Activated CD4-positive, alpha-beta T cell treated with anti-CD3 and anti-CD28 coated beads for 1 hour (primary cell): ENCODE data around the gene TFDP1.

ENCODE experiments used
- DNase-seq: peaks from one replicate; pipeline ENCODE4 v3.0.0-alpha.2; 2020

Gene TFDP1

DNA sequence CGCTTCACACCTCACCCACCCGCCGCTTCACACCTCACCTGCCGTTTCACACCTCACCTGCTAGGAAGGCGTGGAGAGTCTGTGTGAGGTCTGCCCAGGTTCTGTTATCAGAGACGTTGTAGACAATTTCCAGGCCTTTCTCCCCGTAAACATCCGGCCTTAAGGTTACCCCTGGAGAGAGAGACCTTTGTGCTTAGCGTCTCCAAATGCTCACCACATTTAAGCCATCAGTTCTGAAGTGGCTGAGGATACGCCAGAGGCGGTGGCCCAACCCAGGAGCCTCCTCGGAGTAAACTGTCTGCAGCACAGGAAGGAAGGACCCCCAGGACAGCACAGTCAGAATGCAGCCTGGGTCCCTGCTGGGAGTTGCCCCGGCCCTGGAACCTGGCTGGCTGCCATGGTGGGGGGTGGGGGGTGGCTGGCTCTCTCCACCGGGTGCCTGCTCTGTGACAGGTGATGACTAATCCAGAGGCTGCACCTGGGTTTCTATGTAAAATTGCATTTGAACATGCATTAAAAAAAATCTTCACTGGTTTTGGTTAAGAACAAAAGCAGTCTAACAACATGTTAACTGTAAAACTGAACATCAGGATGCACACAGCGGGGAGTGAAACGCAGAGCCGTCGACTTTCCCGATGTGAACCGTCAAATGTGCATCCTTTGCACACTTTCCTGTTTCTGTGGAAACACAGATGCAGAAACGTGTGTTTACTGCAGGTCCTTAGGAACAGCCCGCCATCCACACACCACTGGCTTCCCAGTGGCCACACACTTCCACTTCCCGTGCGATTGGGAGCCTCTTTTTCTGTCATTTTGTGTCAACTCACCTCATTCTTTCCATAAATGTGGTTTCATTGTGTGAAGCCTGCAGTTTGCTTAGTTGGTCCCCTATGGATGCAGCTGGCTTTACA lies 69.0 kb downstream of the TFDP1 start:
- no peak for DNase-seq

DNA sequence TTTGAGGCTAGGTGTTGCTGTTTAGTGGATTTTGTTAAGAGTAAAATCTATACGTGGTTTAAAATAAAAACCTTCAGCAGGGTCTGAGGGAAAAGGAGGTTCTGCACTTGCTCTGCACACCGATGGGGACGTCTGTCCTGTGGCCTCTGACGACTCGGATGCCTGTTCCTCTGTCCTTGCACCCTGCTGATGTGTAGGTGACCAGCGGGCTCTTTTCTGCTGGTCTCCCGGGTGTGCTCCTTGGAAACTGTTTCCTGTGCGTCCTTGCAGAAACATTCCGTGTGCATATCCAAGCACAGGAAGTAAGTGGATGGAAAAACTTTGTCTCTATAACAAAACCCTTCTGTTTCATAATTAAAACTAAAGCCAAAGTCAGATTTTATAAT lies 69.6 kb downstream of the TFDP1 start:
- no peak for DNase-seq

DNA sequence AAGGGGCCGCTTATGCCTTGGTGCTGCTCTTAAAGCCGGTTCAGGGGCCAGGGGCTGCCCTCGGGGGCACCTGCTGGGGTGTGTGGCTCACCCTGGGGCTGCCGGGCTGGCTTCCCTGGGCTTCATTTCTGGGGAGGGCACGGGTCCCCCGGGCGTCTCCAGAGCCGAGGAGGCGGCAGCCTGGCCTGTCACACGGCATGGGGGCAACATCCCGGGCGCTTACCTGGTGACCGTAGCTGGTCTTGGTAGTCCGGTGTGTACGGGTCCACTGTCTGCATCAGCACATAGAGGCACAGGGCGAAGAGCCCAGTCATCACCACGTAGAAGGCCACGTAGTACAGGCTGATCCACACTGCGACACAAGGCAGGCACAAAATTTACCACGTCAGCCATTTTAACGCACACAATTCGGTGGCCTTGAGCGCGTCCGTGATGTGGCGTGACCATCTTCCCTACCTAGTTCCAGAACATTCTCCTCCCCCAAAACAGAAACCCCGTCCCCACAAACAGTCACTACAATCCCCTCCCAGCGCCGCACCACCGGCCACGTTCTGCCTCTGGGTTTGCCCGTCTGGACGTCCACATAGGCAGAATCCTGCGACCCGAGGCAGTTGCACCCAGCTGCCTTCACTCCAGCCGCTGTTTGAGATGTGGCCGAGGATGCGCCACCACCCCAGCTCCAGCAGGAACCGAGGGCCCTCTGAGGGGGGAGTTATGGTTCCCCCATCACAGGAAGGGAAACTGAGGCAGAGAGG lies 70.2 kb downstream of the TFDP1 start:
- DNase-seq, result no peak

DNA sequence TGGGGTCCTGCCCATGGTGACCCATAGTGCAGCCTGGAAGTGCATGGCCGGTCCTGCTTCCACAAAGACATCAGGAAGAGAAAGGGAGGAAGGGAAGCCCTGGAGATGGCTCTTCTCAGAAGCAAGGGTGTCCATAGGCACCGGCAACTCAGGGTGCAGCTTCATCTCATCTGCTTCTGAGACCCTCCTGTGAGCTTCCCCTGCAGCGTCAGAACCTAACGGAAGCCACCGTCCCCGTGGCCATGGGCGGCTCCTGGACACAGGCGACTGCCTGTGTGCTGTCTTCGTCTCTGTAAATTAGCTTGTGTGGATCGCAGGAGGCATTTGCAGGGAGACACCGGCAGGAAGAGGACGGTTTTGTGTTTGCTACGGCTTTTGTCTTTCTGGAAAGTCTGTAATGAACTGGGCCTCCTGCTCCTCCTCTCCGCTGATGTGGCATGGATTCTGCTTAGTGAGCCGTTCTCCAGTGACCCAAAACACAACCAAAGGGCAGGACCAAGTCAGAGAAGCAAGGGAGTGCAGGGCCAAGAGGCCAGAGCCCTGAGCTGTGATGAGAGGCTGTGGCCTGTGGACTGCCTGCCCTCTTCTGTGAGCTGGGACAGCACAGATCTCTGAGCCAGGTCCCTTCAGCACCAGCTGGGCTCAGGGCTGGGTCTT lies 70.9 kb downstream of the TFDP1 start:
- DNase-seq, result no peak

DNA sequence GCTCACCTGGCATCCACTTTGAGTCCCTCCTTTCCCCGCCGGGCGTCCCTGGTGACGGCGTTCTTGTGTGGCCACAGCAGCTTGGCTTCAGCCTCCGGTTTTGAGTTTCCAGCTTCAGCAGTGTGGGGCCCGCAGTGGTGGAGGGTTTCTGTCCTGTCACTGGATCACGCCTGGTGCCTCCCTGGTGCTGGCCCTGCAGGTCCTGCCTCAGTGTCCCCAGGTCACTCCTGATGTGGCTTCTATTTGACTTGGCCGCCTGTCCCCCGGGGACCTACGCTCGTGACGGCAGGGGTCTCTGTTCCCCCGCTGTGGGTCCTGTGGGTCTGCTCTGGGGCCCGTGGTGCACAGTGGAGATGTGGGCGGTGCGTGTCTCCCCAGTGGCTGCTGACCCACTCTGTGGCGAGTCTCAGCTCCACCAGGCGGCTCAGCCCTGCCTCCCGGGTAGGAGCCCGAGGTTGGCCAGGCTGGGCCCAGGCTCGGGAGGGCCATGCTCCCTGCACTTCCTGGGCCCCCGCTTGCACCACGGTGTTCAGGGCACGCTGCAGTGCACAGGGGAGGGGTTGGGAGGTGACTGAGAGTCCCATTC lies 71.5 kb downstream of the TFDP1 start:
- no peak for DNase-seq

DNA sequence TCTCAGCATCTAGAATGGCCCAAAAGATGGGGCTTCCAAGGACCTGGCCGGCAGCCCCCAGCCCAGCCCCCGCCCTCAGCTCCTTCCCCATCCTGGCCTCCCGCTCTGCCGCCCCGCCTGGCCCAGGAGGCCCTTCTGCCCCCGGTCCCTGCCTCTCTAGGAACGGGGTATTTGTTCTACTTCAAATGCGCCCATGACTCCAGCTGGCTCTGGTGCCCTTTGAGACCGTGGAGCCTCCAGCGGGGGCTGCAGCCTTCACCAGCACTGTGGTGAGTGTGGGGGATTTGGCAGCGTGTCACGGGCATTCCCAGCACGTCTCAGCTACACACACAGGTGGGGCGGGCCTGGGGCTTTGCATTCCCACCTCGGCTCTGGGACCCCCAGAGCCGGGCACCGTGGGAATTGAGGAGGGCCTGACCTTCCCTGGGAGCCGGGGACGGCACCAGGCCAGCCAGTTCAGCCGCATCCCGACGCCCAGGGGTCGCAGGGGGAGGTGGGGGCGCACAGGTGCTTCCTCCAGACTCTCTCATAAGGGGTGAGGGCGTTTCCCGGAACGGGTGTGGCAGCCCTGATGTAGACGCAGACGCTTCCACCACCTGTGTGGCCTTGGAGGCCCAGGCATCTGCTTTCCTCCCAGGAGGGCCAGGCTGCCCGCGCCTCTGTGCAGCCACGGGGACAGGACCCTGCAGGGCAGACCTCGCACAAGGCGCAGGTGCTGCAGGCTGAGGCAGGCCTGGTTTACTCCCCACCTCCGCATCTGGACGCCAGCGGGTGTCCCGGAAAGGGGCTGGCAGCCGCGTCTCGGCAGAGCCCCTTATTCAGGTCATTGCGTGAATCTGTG lies 72.5 kb downstream of the TFDP1 start:
- DNase-seq, result no peak

DNA sequence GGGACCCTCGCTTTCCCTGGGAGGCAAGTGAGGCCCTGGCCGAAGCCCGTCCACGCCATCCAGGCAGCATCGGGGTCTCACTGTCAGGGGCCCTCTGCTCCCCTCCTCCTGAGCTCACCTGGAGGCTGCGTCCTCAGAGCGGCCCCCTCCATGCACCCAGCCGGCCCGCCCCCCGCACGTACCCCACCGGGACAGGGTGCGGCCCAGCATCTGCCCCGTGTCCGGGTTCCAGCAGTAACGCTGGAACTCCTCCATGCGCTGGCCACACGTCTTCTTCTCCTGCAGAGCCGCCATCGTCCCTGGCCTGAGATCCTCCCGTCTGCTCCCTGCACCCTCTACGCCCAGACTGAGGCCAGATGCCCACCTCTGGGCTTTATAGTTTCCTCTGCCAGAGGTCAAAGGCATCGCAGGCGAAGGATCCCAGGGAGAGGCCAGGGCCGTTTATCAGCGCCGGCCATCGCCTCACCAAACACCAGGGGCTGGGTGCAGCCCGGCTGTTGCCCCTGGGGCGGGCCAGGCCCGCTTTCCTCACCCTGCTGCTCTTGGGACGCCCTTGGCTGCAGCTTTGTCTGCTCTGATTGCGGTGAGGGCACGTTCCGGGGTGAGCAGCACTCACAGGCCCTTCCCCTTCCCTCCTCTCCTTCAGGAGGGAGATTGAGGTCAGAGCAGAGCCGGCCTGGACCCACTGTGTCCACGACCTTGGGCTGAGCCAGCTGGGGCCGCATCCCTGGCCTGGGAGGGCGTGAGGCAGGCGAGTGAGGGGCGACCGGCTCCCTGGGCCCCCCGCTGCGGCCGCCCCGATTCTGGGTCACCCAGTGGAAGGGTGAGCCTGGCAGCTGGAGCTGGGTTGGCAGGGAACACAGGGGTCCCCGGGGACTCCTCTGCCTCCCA lies 73.5 kb downstream of the TFDP1 start, which contains the start of gene ATP4B:
TSS of gene ATP4B (minus strand) at position 348 of the 891 bp plus-strand sequence. CDS start at position 294, 54 bp downstream.
- DNase-seq, result no peak

DNA sequence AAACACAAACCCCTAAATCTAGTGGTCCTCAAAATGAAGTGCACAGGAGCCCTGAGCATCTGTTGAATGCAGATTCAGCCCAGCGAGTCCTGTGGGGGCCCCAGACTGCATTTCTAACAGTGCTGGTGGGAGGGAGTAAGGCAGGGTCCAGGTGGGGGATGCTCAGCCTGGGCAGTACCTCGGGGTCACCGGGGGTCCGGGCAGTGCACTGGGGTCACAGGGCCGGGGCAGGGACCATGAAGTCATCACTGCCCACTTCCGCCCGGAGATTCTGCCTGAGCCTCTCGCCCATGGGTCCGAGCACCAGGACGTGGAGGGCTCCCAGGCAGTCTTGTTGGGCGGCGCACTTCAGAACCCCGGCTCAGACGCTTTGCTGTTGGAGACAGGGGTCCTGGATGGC lies 74.3 kb downstream of the TFDP1 start:
- no peak for DNase-seq

DNA sequence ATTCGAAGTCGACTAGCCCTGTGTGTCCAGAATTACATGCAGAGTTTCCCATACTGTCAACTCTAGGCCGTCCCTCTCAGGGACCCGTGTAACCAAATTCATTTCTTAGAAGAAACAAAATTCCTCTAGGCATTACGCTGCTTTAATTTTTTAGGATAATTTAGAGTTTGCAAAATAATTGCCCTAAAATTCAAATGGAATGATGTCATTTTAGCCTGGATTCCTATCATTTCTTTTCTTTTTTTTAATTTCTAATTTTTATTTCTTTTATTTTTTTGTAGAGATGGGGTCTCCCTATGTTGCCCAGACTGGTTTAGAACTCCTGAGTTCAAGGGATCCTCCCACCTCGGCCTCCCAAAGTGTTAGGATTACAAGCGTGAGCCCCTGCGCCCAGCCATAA lies 74.8 kb downstream of the TFDP1 start:
- no peak for DNase-seq

DNA sequence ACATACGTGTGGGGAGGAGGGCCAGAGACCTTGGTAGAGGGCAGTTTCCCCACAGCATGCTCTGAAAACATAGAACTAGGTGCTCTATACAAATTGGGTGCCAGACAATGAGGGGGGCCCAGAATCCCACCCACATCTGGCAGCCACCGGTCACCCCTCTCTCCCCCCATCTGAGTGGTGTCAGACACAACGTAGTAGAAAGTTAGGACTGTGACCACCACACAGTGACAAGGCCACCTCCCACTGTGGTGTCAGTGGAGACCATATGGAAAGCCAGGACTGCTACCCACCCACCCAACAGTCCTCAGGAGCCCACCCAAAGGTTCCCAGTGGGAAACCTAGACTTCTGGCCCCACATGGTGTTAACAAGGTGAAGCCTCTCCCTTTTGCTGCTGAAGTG lies 75.5 kb downstream of the TFDP1 start:
- no peak for DNase-seq

DNA sequence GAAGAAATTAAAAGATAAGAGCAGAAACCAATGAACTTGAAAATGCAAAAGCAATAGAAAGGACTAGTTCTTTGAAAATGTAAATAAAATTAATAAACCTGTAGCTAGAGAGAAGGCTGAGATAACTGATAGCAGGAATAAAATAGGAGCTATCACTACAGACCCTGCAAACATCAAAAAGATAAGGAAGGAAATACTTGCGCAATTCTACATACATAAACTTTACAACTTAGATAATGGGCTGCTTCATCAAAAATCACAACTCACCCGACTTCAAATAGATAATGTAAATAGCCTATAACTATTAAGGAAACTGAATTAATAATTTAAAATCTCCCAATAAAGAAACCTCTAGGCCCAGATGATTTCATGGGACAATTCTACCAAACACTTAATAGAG lies 77.0 kb downstream of the TFDP1 start:
- DNase-seq, result no peak

DNA sequence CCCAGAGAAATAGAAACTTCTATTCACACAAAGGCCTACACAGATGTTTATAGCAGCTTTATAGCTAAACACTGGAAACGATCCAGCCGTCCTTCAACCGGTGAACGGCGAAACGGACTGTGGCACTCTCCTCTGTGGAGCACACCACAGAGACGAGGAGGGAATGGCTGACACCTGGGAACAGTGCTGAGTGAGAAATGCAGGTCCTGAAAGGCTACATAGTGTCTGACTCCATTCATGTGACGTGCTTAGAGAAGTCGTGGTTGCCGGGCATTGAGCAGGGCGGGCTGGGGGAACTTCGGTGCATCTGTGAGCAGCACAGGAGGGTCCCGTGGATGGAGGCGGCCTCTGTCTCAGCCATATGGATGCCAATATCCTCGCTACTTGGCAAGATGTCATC lies 79.4 kb downstream of the TFDP1 start:
- DNase-seq, result no peak

DNA sequence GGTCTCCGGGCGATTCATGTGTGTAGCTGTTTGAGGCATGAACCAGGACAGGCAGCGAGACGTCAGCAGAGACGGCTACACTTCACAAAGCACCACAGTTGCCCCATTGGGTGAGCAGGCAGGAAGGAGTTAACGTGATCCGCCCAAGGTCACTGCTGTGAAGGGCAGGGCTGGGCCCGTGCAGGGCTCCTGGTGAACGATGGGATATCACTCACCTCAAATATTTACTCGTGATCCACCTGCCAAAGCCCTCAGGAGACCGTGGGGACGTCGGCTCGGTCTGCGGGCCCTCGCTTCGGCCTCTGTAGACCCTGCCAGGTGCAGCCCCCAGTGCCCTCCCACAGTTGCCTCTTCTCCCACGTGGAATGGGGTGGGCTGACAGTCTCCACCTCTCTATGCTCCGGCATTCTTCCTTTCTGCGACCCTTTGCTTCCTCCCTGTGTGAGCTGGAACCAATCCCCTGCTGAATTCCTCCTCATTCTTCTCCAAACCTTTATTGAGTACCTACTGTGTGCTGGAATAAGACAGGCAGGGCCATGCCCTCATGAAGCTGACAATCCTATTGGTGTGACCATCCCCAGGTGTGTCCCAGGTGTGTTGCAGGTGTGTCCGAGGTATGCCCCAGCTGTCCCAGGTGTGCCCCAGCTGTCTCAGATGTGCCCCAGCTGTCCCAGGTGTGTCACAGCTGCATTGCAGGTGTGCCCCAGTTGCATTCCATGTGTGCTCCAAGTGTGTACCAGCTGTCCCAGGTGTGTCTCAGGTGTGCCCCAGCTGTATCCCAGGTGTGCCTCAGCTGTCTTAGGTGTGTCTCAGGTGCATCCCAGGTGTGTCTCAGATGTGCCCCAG lies 80.4 kb downstream of the TFDP1 start:
- DNase-seq, result no peak

DNA sequence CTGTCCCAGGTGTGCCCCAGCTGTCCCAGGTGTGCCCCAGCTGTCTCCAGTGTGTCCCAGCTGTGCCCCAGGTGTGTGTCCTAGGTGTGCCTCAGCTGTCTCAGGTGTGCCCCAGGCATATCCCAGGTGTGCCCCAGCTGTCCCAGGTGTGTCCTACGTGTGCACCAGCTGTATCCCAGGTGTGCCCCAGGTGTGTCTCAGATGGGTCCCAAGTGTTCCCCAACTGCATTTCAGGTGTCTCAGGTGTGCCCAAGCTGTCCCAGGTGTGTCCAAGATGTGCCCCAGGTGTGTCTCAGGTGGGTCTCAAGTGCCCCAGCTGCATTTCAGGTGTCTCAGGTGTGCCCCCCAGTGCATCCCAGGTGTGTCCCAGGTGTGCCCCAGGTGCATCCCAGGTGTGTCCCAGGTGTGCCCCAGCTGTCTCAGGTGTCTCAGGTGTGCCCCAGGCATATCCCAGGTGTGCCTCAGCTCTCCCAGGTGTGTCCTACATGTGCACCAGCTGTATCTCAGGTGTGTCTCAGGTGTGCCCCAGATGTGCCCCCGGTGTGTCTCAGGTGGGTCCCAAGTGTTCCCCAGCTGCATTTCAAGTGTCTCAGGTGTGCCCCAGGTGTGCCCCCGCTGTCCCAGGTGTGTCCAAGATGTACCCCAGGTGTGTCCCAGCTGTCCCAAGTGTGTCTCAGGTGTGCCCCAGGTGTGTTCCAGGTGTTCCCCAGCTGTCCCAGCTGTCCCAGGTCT lies 81.2 kb downstream of the TFDP1 start:
- no peak for DNase-seq

DNA sequence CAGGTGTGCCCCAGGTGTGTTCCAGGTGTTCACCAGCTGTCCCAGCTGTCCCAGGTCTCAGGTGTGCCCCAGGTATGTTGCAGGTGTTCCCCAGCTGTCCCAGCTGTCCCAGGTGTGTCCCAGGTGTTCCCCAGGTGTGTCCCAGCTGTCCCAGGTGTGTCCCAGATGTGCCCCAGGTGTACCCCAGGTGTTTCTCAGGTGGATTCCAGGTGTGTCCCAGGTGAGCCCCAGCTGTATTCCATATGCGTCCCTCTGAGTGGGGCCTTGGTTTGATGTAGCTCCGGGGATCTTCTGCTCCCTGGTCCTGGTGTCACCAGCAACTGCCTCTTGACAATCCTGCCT lies 81.7 kb downstream of the TFDP1 start:
- no peak for DNase-seq

DNA sequence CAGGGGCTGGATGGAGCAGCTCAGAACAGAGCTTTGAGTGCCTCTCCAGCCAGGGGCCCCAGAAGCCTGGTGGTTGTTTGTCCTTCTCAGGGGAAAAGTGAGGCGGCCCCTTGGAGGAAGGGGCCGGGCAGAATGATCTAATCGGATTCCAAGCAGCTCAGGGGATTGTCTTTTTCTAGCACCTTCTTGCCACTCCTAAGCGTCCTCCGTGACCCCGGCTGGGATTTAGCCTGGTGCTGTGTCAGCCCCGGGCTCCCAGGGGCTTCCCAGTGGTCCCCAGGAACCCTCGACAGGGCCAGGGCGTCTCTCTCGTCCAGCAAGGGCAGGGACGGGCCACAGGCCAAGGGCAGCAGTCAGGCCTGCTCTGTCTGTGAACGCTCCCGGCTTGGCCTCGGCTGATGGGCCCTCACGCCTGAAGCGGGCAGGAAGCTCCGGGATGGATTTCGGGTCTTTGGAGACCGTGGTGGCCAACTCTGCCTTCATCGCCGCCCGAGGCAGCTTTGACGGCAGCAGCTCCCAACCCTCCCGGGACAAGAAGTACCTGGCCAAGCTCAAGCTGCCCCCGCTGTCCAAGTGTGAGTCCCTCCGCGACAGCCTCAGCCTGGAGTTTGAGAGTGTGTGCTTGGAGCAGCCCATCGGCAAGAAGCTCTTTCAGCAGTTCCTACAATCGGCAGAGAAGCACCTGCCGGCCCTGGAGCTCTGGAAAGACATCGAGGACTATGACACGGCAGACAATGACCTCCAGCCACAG lies 82.6 kb downstream of the TFDP1 start, which contains the start of gene GRK1:
TSS of gene GRK1 (plus strand) at position 269 of the 751 bp plus-strand sequence. CDS start at position 437, 168 bp downstream.
- no peak for DNase-seq

DNA sequence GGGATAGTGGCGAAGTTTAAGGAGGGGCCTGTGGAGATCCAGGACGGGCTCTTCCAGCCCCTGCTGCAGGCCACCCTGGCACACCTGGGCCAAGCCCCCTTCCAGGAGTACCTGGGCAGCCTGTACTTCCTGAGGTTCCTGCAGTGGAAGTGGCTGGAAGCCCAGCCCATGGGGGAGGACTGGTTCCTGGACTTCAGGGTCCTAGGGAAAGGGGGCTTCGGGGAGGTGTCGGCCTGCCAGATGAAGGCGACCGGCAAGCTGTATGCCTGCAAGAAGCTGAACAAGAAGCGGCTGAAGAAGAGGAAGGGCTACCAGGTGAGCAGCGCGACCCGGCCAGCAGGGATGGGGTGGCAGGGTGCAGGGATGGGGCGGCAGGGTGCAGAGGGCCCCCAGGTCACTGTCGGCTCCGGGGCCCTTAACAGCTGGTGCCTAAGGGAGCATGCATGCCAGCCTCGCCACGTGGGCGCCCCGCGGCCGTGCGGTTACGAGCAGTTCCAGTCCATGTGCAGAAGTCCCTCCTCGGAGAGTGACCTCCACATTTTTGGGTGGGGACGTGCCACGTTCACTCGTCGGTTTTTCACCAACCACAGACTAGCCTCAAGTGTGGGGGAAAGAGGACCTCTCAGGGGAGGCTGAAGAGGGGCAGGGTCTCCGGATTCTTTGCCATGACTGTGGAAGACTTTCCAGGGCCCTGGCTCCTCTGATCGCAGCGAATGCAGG lies 83.4 kb downstream of the TFDP1 start:
- no peak for DNase-seq

DNA sequence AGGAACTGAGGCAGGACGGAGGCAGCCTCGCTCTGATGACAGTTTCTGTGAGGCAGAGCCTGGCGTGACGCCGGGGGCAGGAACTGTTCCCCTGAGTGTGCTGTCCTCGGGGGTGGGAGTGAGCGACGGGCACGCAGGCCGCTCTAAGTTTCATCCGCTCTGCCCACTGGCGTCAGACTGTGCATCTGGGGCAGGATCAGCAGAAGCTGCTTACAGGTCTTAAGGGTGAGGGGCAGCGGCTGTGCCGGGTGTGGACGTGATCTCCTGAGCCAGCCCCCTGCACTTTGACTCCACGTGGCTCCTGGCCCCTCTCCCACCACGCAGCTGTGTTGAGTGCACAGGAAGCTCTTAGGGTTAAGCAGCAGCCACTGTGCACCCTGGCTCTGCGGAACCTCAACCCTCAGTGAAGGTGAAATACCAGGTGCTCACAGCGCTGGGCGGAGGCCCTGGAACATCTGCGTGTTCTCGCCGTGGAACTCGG lies 84.0 kb downstream of the TFDP1 start:
- DNase-seq, result no peak
